ENCODE data around the gene TCF12.
"Not testable (repeated sequence)": the region's sequence is repeated elsewhere in the genome, so short reads cannot be mapped to it uniquely, and the experiment has no call there.

TCF12 gene

GRCh38 chr15:56948764-56949101 lies 30.3 kb downstream of the TCF12 start:
- no peak for DNase-seq

- DNase-seq: no peak
Observed at GRCh38 chr15:56950979-56951378, 32.5 kb downstream of the TCF12 start.

DNA sequence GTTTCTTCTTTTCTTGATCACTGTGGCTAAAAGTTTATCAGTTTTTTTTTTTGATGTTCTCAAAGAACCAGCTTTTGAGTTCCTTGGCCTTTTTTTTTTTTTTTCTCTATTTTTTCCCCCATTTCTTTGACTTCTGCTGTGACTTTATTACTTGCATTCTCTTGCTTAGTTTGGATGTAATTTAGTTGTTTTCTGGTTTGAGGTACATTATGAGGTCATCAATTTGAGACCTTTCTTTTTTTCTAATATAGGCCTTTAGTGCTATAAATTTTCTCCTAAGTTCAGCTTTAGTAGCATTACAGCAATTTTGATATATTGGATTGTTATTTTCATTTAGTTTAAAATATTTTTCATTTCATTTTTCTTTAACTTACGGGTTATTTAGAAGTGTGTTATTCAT lies 35.3 kb downstream of the TCF12 start:
- DNase-seq: no peak

GRCh38 chr15:56955011-56955410 lies 36.6 kb downstream of the TCF12 start:
- DNase-seq: not testable (repeated sequence)

DNA sequence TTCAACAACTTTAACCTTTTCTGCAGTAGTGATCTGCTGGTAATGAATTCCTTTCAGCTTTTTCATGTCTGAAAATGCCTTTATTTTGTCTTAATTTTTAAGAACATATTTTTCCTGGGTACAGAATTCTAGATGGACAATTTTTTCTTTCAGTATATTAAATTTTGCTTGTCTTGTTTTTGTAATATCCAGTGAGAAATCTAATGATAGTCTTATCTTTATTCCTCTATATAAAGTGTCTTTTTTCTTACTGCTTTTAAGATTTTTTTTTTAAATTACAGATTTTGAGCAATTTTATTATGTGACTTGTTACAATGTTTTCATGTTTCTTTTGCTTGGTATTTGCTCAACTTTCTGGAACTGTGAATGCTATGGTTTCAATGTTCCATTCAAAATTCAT lies 38.1 kb downstream of the TCF12 start:
- no peak for DNase-seq

DNA sequence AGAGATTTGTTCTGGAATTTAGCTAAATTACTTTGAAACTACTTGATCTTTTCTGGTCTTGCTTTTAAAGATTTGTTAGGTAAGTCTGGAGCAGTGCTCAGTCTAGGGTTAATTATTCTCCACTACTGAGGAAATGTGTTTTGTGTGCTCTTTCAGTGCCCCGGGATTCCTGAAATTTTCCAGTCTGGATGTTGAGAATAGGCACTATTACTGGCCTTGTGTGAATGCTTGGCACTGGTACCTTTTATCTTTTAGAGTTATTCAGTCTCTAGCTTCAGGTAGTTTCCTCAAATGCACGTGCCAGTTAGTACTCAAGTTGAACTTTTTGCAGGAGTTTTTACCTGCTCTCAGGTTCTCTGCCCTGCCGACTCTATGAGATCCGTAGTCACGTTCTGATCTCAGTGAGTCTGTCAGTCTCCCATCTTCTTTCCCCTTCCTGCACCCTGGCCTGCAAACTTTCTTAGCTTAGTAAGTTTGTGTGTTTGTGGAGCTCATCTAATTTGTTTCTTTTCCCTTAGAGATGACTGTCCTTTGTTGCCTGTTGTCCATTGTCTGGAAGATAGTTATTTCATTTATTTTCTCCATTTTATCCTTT lies 39.5 kb downstream of the TCF12 start:
- DNase-seq: no peak

- no peak for DNase-seq
Observed at GRCh38 chr15:56959318-56959648, 40.8 kb downstream of the TCF12 start.

DNA sequence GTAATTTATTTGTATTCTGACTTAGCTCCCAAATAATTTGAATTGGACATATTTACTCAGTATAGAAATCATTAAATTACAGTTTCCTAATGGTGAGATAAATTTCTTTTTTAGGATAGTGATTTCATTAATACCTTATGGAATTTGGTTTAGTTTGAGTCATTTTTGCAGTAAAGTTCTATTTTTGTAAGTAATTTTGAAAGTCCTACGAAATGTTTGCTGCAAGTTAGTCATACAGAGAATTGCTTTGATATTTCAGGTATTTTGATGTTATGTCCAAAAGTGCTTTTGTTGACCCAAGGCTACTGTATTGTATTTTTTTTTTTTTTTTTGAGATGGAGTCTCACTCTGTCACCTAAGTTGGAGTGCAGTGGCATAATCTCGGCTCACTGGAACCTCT lies 41.7 kb downstream of the TCF12 start:
- no peak for DNase-seq

GRCh38 chr15:56963126-56963525 lies 44.7 kb downstream of the TCF12 start:
- DNase-seq: no peak

GRCh38 chr15:56963710-56964109 lies 45.3 kb downstream of the TCF12 start:
- DNase-seq: no peak

DNA sequence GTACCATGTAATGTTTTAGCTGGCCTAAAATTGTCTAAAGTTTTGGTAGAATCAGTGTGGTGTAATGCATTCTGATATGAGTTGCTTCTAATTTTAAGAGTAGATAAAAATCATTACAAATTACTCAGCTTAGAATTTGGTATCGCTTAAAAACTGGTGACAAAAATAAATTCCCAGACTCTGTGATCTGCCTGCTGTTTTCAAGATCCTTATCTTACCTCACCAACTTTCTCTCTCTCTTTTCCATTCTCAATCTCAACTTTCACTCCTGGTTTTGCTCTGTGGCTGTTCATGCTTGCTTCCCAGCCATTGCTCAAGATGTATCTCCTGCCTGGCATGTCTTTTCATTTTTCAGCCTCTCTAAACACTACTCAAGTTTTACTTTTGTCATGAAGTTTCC lies 45.7 kb downstream of the TCF12 start:
- DNase-seq: no peak

- DNase-seq: no peak
Observed at GRCh38 chr15:56965231-56966013, 47.0 kb downstream of the TCF12 start.

DNA sequence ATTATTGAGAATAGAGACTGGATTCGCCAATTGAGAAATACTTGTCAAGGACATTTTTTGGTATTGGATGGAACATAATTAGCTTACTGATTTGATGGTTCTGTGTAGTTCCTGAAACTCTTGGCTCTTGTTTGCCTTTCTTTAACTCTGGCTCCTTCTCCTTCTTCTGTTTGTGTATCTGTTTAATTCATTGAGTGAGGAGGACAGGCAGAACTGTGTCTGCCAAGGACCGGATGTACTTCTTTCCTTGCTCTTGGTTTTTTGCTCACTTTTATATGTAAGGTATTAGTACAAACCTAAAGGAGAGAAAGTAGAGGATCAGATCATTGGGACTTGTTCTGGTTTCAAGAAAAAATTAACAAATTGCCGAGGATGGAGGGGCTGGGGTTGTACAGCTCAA lies 48.9 kb downstream of the TCF12 start:
- no peak for DNase-seq

DNA sequence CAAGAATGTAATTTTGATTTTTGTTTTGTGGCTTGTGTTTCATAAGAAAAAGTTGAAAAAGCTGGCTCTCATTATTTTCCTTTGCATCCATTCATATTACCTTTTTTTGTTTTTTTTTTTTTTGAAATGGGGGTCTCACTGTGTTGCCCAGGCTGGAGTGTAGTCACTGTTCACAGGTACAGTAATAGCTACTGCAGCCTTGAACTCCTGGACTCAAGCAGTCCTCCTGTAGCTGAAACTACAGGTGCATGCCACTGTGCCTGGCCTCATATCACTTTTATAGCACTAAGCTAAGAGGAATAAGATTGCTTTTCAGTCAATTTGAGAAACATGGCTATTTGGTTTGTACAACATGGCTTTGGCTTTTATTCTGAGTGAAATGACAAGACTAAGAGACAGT lies 49.8 kb downstream of the TCF12 start:
- no peak for DNase-seq

DNA sequence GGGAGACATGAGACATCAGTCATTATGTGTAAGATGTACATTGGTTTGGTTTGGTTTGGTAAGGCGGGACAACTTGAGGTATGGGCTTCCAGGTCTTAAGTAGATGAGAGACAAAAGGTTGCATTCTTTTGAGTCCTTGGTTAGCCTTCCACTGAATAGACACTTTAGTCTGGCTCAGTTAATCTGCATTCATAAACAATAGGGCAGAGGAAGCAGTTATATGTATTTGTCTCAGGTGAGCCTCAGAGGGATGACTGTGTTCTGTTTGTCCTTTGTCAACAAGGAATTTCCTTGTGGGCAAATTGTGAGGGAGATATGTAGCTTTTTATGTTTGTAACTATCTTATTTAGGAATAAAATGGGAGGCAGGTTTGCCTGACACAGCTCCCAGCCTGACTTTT lies 50.4 kb downstream of the TCF12 start:
- no peak for DNase-seq

- no peak for DNase-seq
Observed at GRCh38 chr15:56969265-56969895, 50.9 kb downstream of the TCF12 start.

DNA sequence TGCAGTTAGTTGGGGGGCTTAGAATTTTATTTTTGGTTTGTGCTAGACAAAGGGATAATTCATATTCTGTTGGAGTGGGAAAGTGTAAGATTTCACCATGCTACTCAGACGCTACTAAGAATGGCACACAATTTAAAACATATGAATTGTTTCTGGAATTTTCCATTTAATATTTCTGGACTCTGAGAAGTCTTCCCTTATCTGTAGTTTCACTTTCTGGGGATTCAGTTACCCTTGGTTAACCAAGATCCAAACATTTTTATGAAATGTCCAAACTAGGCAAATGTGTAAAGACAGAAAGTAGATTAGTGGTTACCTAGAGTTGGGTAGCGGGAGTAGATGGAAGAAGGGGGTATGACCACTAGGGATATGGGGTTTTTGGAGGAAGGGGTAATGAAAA lies 53.1 kb downstream of the TCF12 start:
- DNase-seq: no peak

DNA sequence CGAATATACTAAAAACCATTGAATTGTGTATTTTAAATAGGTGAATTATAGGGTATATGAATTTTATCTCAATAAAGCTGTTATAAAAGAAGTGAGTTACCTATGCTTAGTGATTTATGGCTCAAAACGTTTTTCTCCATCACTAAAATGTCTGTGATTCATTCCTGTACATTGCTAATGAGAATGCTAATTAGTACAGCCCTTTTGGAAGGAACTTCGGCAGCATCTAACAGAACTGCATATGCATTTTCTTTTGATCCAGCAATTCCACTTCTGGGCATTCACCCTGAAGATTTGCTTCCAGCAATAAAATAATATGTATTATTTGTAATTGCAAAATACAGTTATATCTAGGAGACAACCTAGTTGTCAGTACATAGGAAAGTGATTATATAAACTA lies 53.6 kb downstream of the TCF12 start:
- DNase-seq: no peak

- DNase-seq: no peak
Observed at GRCh38 chr15:56972426-56972825, 54.0 kb downstream of the TCF12 start.

GRCh38 chr15:56973463-56973862 lies 55.0 kb downstream of the TCF12 start:
- DNase-seq: no peak

GRCh38 chr15:56977232-56977631 lies 58.8 kb downstream of the TCF12 start:
- no peak for DNase-seq

DNA sequence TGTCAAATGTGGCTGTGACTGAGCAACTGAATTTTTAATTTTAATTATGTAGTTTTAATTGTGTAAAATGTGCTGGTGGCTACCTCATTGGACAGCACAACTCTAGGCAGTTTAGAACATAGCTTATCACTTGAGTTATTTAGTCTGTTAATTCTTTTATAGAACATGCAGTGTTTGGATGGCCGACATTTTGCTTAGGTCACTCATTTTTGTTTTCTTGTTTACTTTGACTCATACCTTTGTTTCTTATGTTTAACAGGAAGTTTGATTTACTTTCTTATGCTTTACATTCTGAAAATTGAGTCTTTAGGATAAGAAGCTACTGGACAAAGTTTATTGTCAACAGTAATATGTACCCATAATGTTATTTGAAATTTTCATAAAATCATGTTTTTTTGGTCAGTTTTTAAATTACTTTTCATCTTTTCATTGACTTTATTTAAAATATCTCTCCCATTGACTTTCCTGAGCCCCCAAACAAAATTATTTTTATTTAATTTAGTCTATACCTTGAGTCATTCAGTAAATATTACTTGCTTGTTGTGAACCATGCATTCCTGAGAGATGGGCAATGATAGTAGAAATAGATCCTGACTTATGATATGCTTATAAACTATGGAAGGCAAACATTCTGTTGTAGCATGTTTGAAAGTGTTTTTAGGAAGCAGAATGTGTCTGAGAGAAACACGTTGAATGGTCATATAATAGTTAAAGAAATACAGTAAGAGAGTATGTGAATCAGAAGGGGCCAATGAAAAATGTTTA lies 60.6 kb downstream of the TCF12 start:
- no peak for DNase-seq

DNA sequence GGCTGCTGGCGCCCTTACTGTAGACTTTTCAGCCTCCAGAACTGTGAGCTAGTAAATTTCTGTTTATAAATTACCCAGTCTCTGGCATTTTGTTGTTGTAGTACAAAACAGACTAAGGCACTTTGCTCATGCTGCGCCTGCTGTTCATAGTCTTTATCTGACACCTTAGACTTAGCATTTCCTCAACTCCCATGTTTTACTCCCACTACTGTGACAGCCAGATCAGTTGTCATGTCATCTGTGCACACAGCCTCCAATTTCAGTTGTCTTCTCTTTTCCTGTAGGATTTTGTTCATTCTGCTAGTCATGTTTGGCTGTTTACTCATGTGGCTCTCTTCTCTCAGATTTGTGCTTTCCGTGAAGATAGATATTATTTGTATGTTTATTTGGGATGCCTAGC lies 62.0 kb downstream of the TCF12 start:
- no peak for DNase-seq

DNA sequence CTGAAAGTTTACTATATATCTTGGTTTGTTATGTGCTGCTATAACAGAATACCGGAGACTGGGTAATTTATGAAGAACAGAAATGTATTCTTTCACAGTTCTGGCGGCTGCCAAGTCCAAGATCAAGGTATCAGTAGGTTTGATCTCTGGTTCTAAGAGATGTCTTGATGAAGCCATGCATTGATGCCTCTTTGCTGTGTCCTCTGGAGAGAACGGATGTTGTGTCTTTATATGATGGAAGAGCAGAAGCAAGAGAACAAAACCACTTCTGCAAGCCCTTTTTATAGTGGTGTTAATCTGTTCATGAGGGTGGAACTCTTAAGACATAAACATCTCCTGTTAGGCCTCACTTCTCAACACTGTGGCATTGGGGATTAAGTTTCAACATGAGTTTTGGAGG lies 62.7 kb downstream of the TCF12 start:
- DNase-seq: no peak
